Stomach (tissue), 9 donors: Measurements from ENCODE around the gene GTF3C4. TPM values are rescaled to one million over a fixed set of nuclear protein-coding genes. Genes with fewer than 3 reads are reported as not detected.
A peak's percentile ranks its signal among the peaks of the same experiment; 100 is the strongest.

Experiments used
- DNase-seq, 2 donors: peaks; one replicate each; pipeline versions ENCODE4 v3.0.0 to v3.0.0-alpha.2; 2013 to 2019
- H3K27ac ChIP-seq, 5 donors: fragments of 200-600 bp in 4 of 5; sonication (generic) in 4 of 5; one replicate each; pipeline ENCODE4 v1.5.1; 2013 to 2019; ENCODE audit warnings: mild to moderate bottlenecking in 1 of 5, moderate library complexity in 1 of 5
- H3K27me3 ChIP-seq, 3 donors: fragments of 200-600 bp; sonication (generic); one replicate each; pipeline ENCODE4 v1.5.1; 2017 to 2019; ENCODE audit warnings: mixed run types in 1 of 3
- H3K36me3 ChIP-seq, 4 donors: fragments of 200-600 bp; sonication (generic); 1 replicate in 3 of 4; 2 replicates in 1 of 4; pipeline ENCODE4 v1.5.1; 2016 to 2019
- H3K4me1 ChIP-seq, 4 donors: fragments of 200-600 bp; sonication (generic); one replicate each; pipeline ENCODE4 v1.5.1; 2016 to 2019
- H3K4me3 ChIP-seq, 4 donors: fragments of 200-600 bp; sonication (generic) in 3 of 4; one replicate each; pipeline ENCODE4 v1.5.1; 2016 to 2019; ENCODE audit warnings: mild to moderate bottlenecking in 1 of 4
- H3K9me3 ChIP-seq, 4 donors: fragments of 200-600 bp; sonication (generic); one replicate each; pipeline ENCODE4 v1.5.1; 2016 to 2019
- EP300 ChIP-seq: sonication (generic); formaldehyde crosslinking; IDR thresholded peaks from one replicate; pipeline ENCODE4 v1.6.1; 2017; ENCODE audit warnings: antibody characterized with exemption
- POLR2A ChIP-seq, 4 donors: fragments of 450-650 bp; IDR thresholded peaks; one replicate each; pipeline ENCODE4 v1.6.1; 2016; ENCODE audit warnings: antibody characterized with exemption in 4 of 4, control low read depth in 2 of 4, mild to moderate bottlenecking in 1 of 4, moderate library complexity in 1 of 4
- POLR2AphosphoS5 ChIP-seq, 3 donors: sonication (generic); formaldehyde crosslinking; IDR thresholded peaks; one replicate each; pipeline ENCODE4 v1.6.1; 2016; ENCODE audit warnings: antibody characterized with exemption in 3 of 3
- WGBS, 5 donors: extraction: QIAGEN DNeasy Blood & Tissue Kit in 3 of 5; methylation state at CpG; one replicate each; pipeline versions ENCODE4 v1.1.5 to v1.1.7; 2013 to 2018; 5-methylcytosine and 5-hydroxymethylcytosine counted together
- intact Hi-C: fragments of 100-400 bp; cut with DNase I; formaldehyde crosslinking; loops from one replicate; pipeline ENCODE4 v1.15.1; 2023; ENCODE audit warnings: low total_unique reads
- polyA plus RNA-seq, 3 donors: library from polyadenylated mRNA; stranded (reverse); fragments of 200-250 nt; gene quantifications; one replicate each; pipeline ENCODE4 v1.2.3, GENCODE V29; 2013
- total RNA-seq, 5 donors: library from RNA; depleted of rRNA; stranded (reverse); fragments of >200 nt; gene quantifications; one replicate each; pipeline versions ENCODE4 v1.1.0 to v1.2.3, GENCODE V29; 2014 to 2016
- TF ChIP-seq, protein P1 (sequence below), 7 experiments: fragments of 450-650 bp in 4 of 7; fragments of 200-600 bp in 3 of 7; sonication (generic) in 3 of 7; IDR thresholded peaks; one replicate each; pipeline ENCODE4 v1.5.1; 2016 to 2019; ENCODE audit warnings: antibody characterized with exemption in 7 of 7, control low read depth in 2 of 7, mild to moderate bottlenecking in 1 of 7
- donor health status: healthy with polysubstance abuse.
- donor health status: Bipolar disorder and iron deficiency.
- donor health status: healthy.

GTF3C4 gene
- total and polyA plus RNA-seq, 8 donors: 2.6 to 68.8 (median 11.4) TPM

DNA sequence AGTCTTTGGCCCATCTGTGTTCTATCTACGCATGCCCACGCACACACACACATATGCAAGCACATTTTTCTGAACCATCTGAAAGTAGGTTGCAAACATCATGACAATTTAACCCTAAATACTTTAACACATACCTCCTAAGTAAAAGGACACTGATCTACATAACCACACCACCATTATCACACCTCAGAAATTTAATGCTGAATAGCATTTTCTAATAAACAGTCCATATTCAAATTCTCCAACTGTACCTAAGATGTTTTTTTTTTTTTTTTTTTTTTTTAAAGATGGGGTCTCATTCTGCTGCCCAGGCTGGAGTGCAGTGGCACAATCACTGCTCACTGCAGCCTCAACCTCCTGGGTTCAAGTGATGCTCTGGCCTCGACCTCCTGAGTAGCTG lies 35.9 kb upstream of the GTF3C4 start:
- H3K4me1 ChIP-seq: no peaks in the 10 kb centered on the region

DNA sequence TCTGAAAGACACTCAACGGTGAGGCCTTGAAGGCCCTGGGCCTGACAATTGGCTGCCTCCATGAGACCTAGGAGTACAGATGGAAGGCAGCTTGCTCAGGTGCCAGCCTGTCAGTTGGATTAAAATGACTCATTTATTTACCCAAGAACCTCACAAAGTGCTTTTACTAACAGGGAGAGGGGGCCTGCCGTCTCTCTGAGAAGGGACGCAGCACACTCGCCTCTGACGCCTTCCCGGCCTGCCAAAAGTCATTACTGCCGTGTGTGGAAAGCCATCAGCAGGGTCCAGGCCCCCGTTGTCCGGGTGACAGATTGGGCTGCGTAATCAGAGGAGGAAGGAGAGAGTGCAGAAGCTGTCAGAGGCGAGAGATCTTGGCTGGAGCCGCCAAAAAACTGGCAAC lies 32.9 kb upstream of the GTF3C4 start:
- Histone ChIP-seq H3K9me3 (no peaks in the 10 kb centered on the region), H3K4me3 (no peak overlapping the region), H3K4me1 (no peaks in the 10 kb centered on the region), H3K27ac (peak overlapping the region in 1 of 5 donors; percentile 30), H3K36me3 (peaks cover 19 to 68% (median 63%) of the 10 kb centered on the region in 4 donors), H3K27me3 (no peaks in the 10 kb centered on the region)
- TF ChIP-seq EP300: no peak
- TF ChIP-seq POLR2AphosphoS5 (IDR thresholded peaks at IDR 0.05): peak in 1 of 3 donors; percentile 19
- 57 to 68% (median 59%) methylated on average over 11 to 12 of the region's 12 CpGs for WGBS, 5 donors
- peak in 1 of 2 donors; percentile 85 for DNase-seq
- intact Hi-C loops: no loop called here

More for the DNA sequence above, 35.9 kb upstream of the GTF3C4 start:
- Histone ChIP-seq H3K27me3 (no peaks in the 10 kb centered on the region), H3K27ac (no peak overlapping the region), H3K9me3 (no peaks in the 10 kb centered on the region), H3K36me3 (peaks cover 27 to 64% (median 60%) of the 10 kb centered on the region in 4 donors), H3K4me3 (no peak overlapping the region)
- WGBS, 5 donors: 93 to 98% (median 97%) methylated on average over 3 of the region's 3 CpGs
- intact Hi-C loops: no loop called here
- no peak for DNase-seq
- no peak for TF ChIP-seq POLR2A (IDR thresholded peaks at IDR 0.05)
- TF ChIP-seq EP300: no peak
- TF ChIP-seq POLR2AphosphoS5 (IDR thresholded peaks at IDR 0.05): no peak
- TF ChIP-seq, protein P1, sequence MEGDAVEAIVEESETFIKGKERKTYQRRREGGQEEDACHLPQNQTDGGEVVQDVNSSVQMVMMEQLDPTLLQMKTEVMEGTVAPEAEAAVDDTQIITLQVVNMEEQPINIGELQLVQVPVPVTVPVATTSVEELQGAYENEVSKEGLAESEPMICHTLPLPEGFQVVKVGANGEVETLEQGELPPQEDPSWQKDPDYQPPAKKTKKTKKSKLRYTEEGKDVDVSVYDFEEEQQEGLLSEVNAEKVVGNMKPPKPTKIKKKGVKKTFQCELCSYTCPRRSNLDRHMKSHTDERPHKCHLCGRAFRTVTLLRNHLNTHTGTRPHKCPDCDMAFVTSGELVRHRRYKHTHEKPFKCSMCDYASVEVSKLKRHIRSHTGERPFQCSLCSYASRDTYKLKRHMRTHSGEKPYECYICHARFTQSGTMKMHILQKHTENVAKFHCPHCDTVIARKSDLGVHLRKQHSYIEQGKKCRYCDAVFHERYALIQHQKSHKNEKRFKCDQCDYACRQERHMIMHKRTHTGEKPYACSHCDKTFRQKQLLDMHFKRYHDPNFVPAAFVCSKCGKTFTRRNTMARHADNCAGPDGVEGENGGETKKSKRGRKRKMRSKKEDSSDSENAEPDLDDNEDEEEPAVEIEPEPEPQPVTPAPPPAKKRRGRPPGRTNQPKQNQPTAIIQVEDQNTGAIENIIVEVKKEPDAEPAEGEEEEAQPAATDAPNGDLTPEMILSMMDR (IDR thresholded peaks at IDR 0.05): no peak

DNA sequence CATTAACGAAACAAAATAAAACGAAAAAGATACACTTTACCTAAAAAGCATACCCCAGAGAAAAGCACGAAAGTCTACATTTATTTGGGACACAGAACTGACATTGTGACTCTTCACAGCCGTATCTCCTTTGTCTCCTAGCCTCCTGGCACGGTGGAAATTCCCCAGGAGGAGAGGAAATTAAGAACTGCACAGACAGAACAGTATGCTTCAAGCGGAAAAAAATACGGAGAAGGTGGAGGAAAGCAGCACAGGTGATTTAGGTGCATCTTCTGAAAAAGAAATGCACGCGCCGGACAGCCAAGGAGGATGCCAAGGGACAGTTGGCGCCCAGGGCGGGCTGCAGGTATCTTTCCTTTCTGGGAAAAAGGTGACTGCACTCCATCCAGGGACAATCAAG lies 32.5 kb upstream of the GTF3C4 start:
- Histone ChIP-seq H3K4me3 (no peak overlapping the region), H3K4me1 (no peaks in the 10 kb centered on the region), H3K36me3 (peaks cover 19 to 72% (median 66%) of the 10 kb centered on the region in 4 donors), H3K9me3 (no peaks in the 10 kb centered on the region), H3K27me3 (no peaks in the 10 kb centered on the region), H3K27ac (peak overlapping the region in 1 of 5 donors; percentile 30)
- DNase-seq: no peak
- TF ChIP-seq, protein P1 (IDR thresholded peaks at IDR 0.05): no peak
- TF ChIP-seq POLR2A (IDR thresholded peaks at IDR 0.05): no peak
- no peak for TF ChIP-seq POLR2AphosphoS5 (IDR thresholded peaks at IDR 0.05)
- no peak for TF ChIP-seq EP300
- intact Hi-C loops: no loop called here
- WGBS, 5 donors: 82 to 89% (median 87%) methylated on average over 12 of the region's 12 CpGs

DNA sequence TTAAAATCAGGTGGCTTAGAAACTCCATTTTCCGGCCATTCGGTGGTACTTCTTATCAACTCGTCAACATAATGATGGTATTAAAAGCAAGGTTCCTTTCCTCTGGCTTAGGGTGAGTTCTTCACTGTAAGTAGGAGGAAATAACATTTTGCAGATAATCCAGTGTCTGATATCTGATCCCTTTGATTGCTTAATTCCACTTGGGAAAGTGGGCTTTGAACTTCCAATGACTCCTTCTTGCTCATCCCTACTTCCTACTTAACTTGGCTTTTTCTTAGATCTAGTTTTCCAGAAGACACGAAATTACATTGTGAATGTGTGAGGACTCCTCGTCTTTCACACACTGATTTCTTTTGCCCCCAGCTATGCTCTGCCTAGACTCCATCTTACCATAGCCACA lies 32.0 kb upstream of the GTF3C4 start:
- TF ChIP-seq, protein P1 (IDR thresholded peaks at IDR 0.05): no peak
- TF ChIP-seq POLR2AphosphoS5 (IDR thresholded peaks at IDR 0.05) (no peak), POLR2A (IDR thresholded peaks at IDR 0.05) (no peak), EP300 (no peak)
- intact Hi-C loops: no loop called here
- 92 to 97% (median 93%) methylated on average over 5 of the region's 5 CpGs for WGBS, 5 donors
- Histone ChIP-seq H3K27ac (peak overlapping the region in 1 of 5 donors; percentile 30), H3K36me3 (peaks cover 19 to 77% (median 70%) of the 10 kb centered on the region in 4 donors), H3K4me3 (no peak overlapping the region), H3K4me1 (no peaks in the 10 kb centered on the region), H3K9me3 (no peaks in the 10 kb centered on the region), H3K27me3 (no peaks in the 10 kb centered on the region)
- no peak for DNase-seq

DNA sequence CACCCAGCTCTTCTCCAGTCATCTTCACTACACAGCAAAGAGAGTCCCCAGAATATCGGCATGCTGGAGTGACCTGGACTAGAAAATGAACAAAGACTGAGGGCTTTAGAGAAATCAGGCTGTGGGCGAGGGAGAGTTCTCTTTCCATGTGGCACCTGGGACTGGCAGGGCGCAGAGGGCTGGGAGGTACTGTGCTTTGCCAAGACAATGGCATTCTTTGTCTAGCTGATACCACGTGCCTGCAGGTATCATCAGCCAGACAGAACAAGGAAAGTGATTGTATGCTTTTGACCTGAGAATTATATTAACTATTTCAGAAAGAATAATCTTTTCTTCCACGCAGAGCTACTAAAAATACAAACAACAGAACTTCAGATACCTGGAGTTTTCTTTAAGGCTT lies 30.9 kb upstream of the GTF3C4 start:
- peaks cover 19 to 88% (median 80%) of the 10 kb centered on the region in 4 donors for H3K36me3 ChIP-seq
- H3K27ac ChIP-seq: no peak overlapping the region
- H3K4me1 ChIP-seq: no peaks in the 10 kb centered on the region
- DNase-seq: peak in 1 of 2 donors; percentile 35
- WGBS, 5 donors: 32 to 68% (median 51%) methylated on average over 5 of the region's 5 CpGs
- H3K27me3 ChIP-seq: no peaks in the 10 kb centered on the region
- intact Hi-C loops: no loop called here
- H3K4me3 ChIP-seq: no peak overlapping the region
- no peaks in the 10 kb centered on the region for H3K9me3 ChIP-seq
- TF ChIP-seq, protein P1 (IDR thresholded peaks at IDR 0.05): no peak
- TF ChIP-seq EP300 (no peak), POLR2A (IDR thresholded peaks at IDR 0.05) (no peak), POLR2AphosphoS5 (IDR thresholded peaks at IDR 0.05) (no peak)
